B cell (primary cell): ENCODE data around the gene ID1. TPM values are rescaled to one million over a fixed set of nuclear protein-coding genes. Genes with fewer than 3 reads are reported as not detected.
"Not testable (repeated sequence)": the region's sequence is repeated elsewhere in the genome, so short reads cannot be mapped to it uniquely, and the experiment has no call there.

ENCODE experiments used
- ATAC-seq: fragments of 200-7000 bp; cut with Tn5 transposase; one replicate; pipeline ENCODE4 v1.10.0; 2021; ENCODE audit warnings: low read depth, mild to moderate bottlenecking, moderate number of reproducible peaks, moderate library complexity
- CTCF ChIA-PET: fragments of 350-600 bp; sonication (Branson Sonifier 250); formaldehyde crosslinking; loops from one replicate; lab custom pipeline; 2021; ENCODE audit warnings: antibody characterized with exemption, inconsistent platforms; lab: Charles Lee
- POLR2A ChIA-PET: fragments of 350-600 bp; sonication (Branson Sonifier 250); formaldehyde crosslinking; loops from one replicate; lab custom pipeline; 2021; ENCODE audit warnings: antibody characterized with exemption; lab: Charles Lee
- DNase-seq: peaks from one replicate; pipeline ENCODE4 v3.0.0; 2013
- H2AFZ ChIP-seq: 2 replicates; pipeline ENCODE4 v1.6.1; 2012; ENCODE audit warnings: mild to moderate bottlenecking, low read depth, low read length; ENCODE audit not compliant: insufficient read depth, poor library complexity, severe bottlenecking
- H3K27ac ChIP-seq, 2 donors: 1 replicate in 1 of 2; 2 replicates in 1 of 2; pipeline ENCODE4 v1.5.1; 2012 to 2013; ENCODE audit warnings: low read length in 2 of 2, mild to moderate bottlenecking in 2 of 2, moderate library complexity in 1 of 2
- H3K27me3 ChIP-seq, 4 experiments: fragments of 200-600 bp in 1 of 4; sonication (generic) in 1 of 4; replicated peaks in 1 of 4; 1 replicate in 2 of 4; 2 replicates in 2 of 4; pipeline versions ENCODE4 v1.6.1 to v1.7.0; 2013 to 2016; ENCODE audit warnings: low read length in 3 of 4, mild to moderate bottlenecking in 2 of 4, mixed read lengths in 1 of 4, moderate library complexity in 1 of 4; ENCODE audit not compliant: insufficient read depth in 4 of 4, control insufficient read depth in 3 of 4; ENCODE audit errors: control extremely low read depth in 1 of 4
- H3K36me3 ChIP-seq, 2 experiments: replicated peaks in 1 of 2; 1 replicate in 1 of 2; 2 replicates in 1 of 2; pipeline versions ENCODE4 v1.6.1 to v1.7.1; 2013; ENCODE audit warnings: low read length in 1 of 2; ENCODE audit not compliant: insufficient read depth in 2 of 2, control insufficient read depth in 1 of 2; ENCODE audit errors: control extremely low read depth in 1 of 2, extremely low read depth in 1 of 2
- H3K4me1 ChIP-seq, 2 donors: fragments of 200-600 bp in 1 of 2; sonication (generic) in 1 of 2; 1 replicate in 1 of 2; 2 replicates in 1 of 2; pipeline versions ENCODE4 v1.5.1 to v1.6.1; 2013 to 2017; ENCODE audit warnings: low read length in 2 of 2; ENCODE audit not compliant: control insufficient read depth in 2 of 2, insufficient read depth in 2 of 2
- H3K4me2 ChIP-seq: replicated peaks from 2 replicates; pipeline ENCODE3; 2012; ENCODE audit warnings: mild to moderate bottlenecking, low read depth, low read length; ENCODE audit not compliant: poor library complexity, severe bottlenecking
- H3K4me3 ChIP-seq, 5 experiments: fragments of 200-600 bp in 1 of 5; sonication (generic) in 1 of 5; 1 replicate in 3 of 5; 2 replicates in 2 of 5; pipeline versions ENCODE4 v1.5.1 to v1.7.0; 2011 to 2016; ENCODE audit warnings: low read length in 4 of 5, mild to moderate bottlenecking in 4 of 5, low read depth in 2 of 5, control low read depth in 1 of 5, moderate library complexity in 1 of 5; ENCODE audit not compliant: insufficient read depth in 1 of 5; ENCODE audit errors: control extremely low read depth in 1 of 5, extremely low read depth in 1 of 5
- H3K79me2 ChIP-seq: fragments of 200-600 bp; sonication (generic); one replicate; pipeline ENCODE4 v1.6.0; 2016; ENCODE audit warnings: low read length; ENCODE audit not compliant: control insufficient read depth, insufficient read depth
- H3K9ac ChIP-seq: fragments of 200-600 bp; sonication (generic); 2 replicates; pipeline ENCODE4 v1.6.1; 2017; ENCODE audit warnings: mild to moderate bottlenecking, low read length, moderate library complexity
- H3K9me3 ChIP-seq, 3 donors: one replicate each; pipeline versions ENCODE4 v1.6.1 to v1.7.1; 2013; ENCODE audit warnings: low read length in 2 of 3; ENCODE audit not compliant: control insufficient read depth in 2 of 3, insufficient read depth in 1 of 3; ENCODE audit errors: control extremely low read depth in 1 of 3
- H4K20me1 ChIP-seq: 2 replicates; pipeline ENCODE4 v1.6.0; 2012; ENCODE audit warnings: mild to moderate bottlenecking, low read length; ENCODE audit not compliant: insufficient read depth, control insufficient read depth, poor library complexity, severe bottlenecking
- H3K27ac Mint-ChIP-seq: one replicate; pipeline ENCODE4 v1.8.0; 2021; ENCODE audit warnings: mixed read lengths
- H3K27me3 Mint-ChIP-seq: one replicate; pipeline ENCODE4 v1.8.0; 2021; ENCODE audit warnings: mixed read lengths
- H3K4me1 Mint-ChIP-seq: one replicate; pipeline ENCODE4 v1.8.0; 2021; ENCODE audit warnings: mixed read lengths
- H3K4me3 Mint-ChIP-seq: one replicate; pipeline ENCODE4 v1.8.0; 2021; ENCODE audit warnings: mixed read lengths
- H3K9me3 Mint-ChIP-seq: one replicate; pipeline ENCODE4 v1.8.0; 2022; ENCODE audit warnings: mixed read lengths; ENCODE audit not compliant: insufficient read depth
- CTCF ChIP-seq: fragments of 200-600 bp; IDR thresholded peaks from one replicate; pipeline ENCODE4 v1.8.0; 2022; ENCODE audit warnings: antibody characterized with exemption, mild to moderate bottlenecking
- EZH2 ChIP-seq: IDR thresholded peaks from 2 replicates; pipeline ENCODE4 v1.6.1; 2012; ENCODE audit warnings: borderline replicate concordance, low read depth, mild to moderate bottlenecking, moderate library complexity, low read length; ENCODE audit not compliant: insufficient read depth, poor library complexity, severe bottlenecking
- WGBS: methylation state at CpG from one replicate; pipeline ENCODE4 v1.1.5; 2013; ENCODE audit warnings: missing lambda C conversion rate; ENCODE audit not compliant: insufficient coverage; 5-methylcytosine and 5-hydroxymethylcytosine counted together
- intact Hi-C: fragments of 100-400 bp; cut with micrococcal nuclease; formaldehyde crosslinking; loops from one replicate; pipeline ENCODE4 v1.10.0; 2022
- polyA plus RNA-seq: library from polyadenylated mRNA; depleted of rRNA; stranded (reverse); fragments of >200 nt; gene quantifications from 2 replicates; pipeline ENCODE4 v1.2.3, GENCODE V29; 2012
- total RNA-seq, 2 donors: library from RNA; stranded (reverse); fragments of 120-200 nt in 1 of 2; gene quantifications; 1 replicate in 1 of 2; 2 replicates in 1 of 2; pipeline versions ENCODE4 v1.2.3 to v1.2.4, GENCODE V29; 2013 to 2022

Gene ID1
- total and polyA plus RNA-seq, 2 donors (not counting 1 experiment from before 2014, with no cell fraction given), result 4.4 to 68.2 TPM

DNA sequence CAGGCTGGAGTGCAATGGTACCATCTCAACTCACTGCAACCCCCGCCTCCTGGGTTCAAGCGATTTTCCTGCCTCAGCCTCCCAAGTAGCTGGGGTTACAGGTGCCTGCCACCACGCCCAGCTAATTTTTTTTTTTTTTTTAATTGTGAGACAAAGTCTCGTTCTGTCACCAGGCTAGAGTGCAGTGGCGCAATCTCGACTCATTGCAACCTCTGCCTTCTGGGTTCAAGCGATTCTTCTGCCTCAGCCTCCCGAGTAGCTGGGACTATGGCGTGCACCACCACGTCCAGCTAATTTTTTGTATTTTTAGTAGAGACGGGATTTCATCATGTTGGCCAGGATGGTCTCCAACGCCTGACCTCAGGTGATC, 7.2 kb downstream of the ID1 start:
- peaks cover 25% of the 10 kb centered on the region for H3K27me3 Mint-ChIP-seq
- not testable (repeated sequence) for H3K79me2 ChIP-seq, H4K20me1 ChIP-seq, H3K9me3 Mint-ChIP-seq, H2AFZ ChIP-seq, H3K4me1 Mint-ChIP-seq, H3K27ac ChIP-seq, ATAC-seq, H3K36me3 ChIP-seq, H3K9ac ChIP-seq, H3K4me1 ChIP-seq, H3K4me3 ChIP-seq, H3K9me3 ChIP-seq, H3K4me2 ChIP-seq, H3K4me3 Mint-ChIP-seq, H3K27ac Mint-ChIP-seq, DNase-seq
- intact Hi-C loops, result loop anchor here (1.0 to 2.0 kb wide), 3 partner anchors 39 to 151 kb away; no protein-coding TSS in a partner anchor
- ChIA-PET CTCF (interaction anchor here (0.6 to 16.3 kb wide), 27 partner anchors 9 to 127 kb away, joined by 3 to 587 read pairs (median 6); partner anchors contain the start of genes BCL2L1, ID1 and TPX2), POLR2A (interaction anchor here (0.8 to 1.5 kb wide), 4 partner anchors 8 to 111 kb away, joined by 3 to 6 read pairs (median 3); partner anchors contain the start of gene BCL2L1)
- 93% methylated on average over 10 of the region's 12 CpGs for WGBS
- peaks cover 0 to 35% (median 14%) of the 10 kb centered on the region in 4 experiments for H3K27me3 ChIP-seq

GRCh38 chr20:31615416-31615815, 10.3 kb downstream of the ID1 start:
- peaks cover 5% of the 10 kb centered on the region for H3K27me3 Mint-ChIP-seq
- H3K9me3 ChIP-seq, result no peaks in the 10 kb centered on the region
- no peak overlapping the region for H3K4me3 Mint-ChIP-seq
- no peaks in the 10 kb centered on the region for H3K9me3 Mint-ChIP-seq
- H3K27me3 ChIP-seq, result peaks cover 0 to 7% (median 3%) of the 10 kb centered on the region in 4 experiments
- H3K79me2 ChIP-seq, result no peaks in the 10 kb centered on the region
- H3K4me3 ChIP-seq, result no peak overlapping the region
- WGBS, result 100% methylated on average over 1 of the region's 8 CpGs
- ChIA-PET POLR2A (no interaction called here), CTCF (interaction anchor here (0.6 to 16.3 kb wide), 5 partner anchors 11 to 68 kb away, joined by 3 to 587 read pairs (median 3); a partner anchor contains a TSS)
- H4K20me1 ChIP-seq, result no peaks in the 10 kb centered on the region
- H3K4me1 ChIP-seq, result peaks cover 10 to 12% of the 10 kb centered on the region in 2 donors
- H3K27ac Mint-ChIP-seq, result no peak overlapping the region
- no peak overlapping the region for H3K9ac ChIP-seq
- H3K4me2 ChIP-seq, result no peak overlapping the region
- no peaks in the 10 kb centered on the region for H3K36me3 ChIP-seq
- H3K4me1 Mint-ChIP-seq, result peaks cover 12% of the 10 kb centered on the region
- ATAC-seq (no peak), DNase-seq (no peak)
- H2AFZ ChIP-seq, result no peak overlapping the region
- intact Hi-C loops, result no loop called here
- TF ChIP-seq CTCF, result no peak
- no peak for TF ChIP-seq EZH2
- H3K27ac ChIP-seq, result no peak overlapping the region
